GM12891 (cell line): ENCODE measurements around the gene ACTL6A.

Experiments used
- PAX5 ChIP-seq: IDR thresholded peaks from 2 replicates; pipeline ENCODE4 v1.6.1; 2011; ENCODE audit warnings: low read length, moderate library complexity, mild to moderate bottlenecking; ENCODE audit not compliant: insufficient read depth, severe bottlenecking
- POLR2A ChIP-seq: IDR thresholded peaks from 2 replicates; pipeline ENCODE4 v1.6.1; 2011; ENCODE audit warnings: low read depth, low read length, control low read depth
- POLR2AphosphoS5 ChIP-seq: IDR thresholded peaks from 2 replicates; pipeline ENCODE4 v1.6.1; 2011; ENCODE audit warnings: low read depth, low read length, control low read depth
- POU2F2 ChIP-seq: IDR thresholded peaks from 2 replicates; pipeline ENCODE4 v1.6.1; 2011; ENCODE audit warnings: low read depth, mild to moderate bottlenecking, control low read depth, low read length, moderate library complexity
- SPI1 ChIP-seq: IDR thresholded peaks from 2 replicates; pipeline ENCODE4 v1.6.1; 2011; ENCODE audit warnings: low read depth, low read length, control low read depth
- TAF1 ChIP-seq: IDR thresholded peaks from 2 replicates; pipeline ENCODE4 v1.6.1; 2011; ENCODE audit warnings: low read depth, low read length, control low read depth

GRCh38 chr3:179603831-179604230, 41.1 kb downstream of the ACTL6A start:
- no peak for TF ChIP-seq POLR2A
- no peak for TF ChIP-seq TAF1
- no peak for TF ChIP-seq POLR2AphosphoS5
- TF ChIP-seq SPI1 = no peak
- no peak for TF ChIP-seq PAX5
- TF ChIP-seq POU2F2 = no peak
